ENCODE results near the gene KCNV2. TPM values are rescaled to one million over a fixed set of nuclear protein-coding genes. Genes with fewer than 3 reads are reported as not detected.

KCNV2 gene
- polyA plus RNA-seq, 1 donor, result 0.09 TPM

DNA sequence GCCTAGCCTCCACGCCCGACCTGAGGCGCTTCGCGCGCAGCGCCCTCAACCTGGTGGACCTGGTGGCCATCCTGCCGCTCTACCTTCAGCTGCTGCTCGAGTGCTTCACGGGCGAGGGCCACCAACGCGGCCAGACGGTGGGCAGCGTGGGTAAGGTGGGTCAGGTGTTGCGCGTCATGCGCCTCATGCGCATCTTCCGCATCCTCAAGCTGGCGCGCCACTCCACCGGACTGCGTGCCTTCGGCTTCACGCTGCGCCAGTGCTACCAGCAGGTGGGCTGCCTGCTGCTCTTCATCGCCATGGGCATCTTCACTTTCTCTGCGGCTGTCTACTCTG, 1.4 kb downstream of the KCNV2 start:
- no CpG with 5 or more reads among the region's 29 CpGs for WGBS (ENCODE audit: insufficient coverage, low lambda C conversion rate)
- DNase-seq, result no peak

GRCh38 chr9:2720179-2720654, 2.9 kb downstream of the KCNV2 start:
- peak in 1 of 2 donors; percentile 11 for DNase-seq
- H3K9me3 ChIP-seq (ENCODE audit: control insufficient read depth, low read depth, low read length), result peaks cover 12% of the 10 kb centered on the region
- no peaks in the 10 kb centered on the region for H3K27me3 ChIP-seq (ENCODE audit: control insufficient read depth, insufficient read depth, low read length)
- no peak overlapping the region for H3K27ac ChIP-seq (ENCODE audit: low read length)
- 20% methylated on average over 1 of the region's 1 CpG for WGBS (ENCODE audit: insufficient coverage, low lambda C conversion rate)
- H3K4me1 ChIP-seq (ENCODE audit: control insufficient read depth, insufficient read depth, low read length), result no peaks in the 10 kb centered on the region
- H3K4me3 ChIP-seq (ENCODE audit: low read length), result no peak overlapping the region
- no peaks in the 10 kb centered on the region for H3K36me3 ChIP-seq (ENCODE audit: control insufficient read depth, insufficient read depth, low read length)

More for the DNA sequence above, 1.4 kb downstream of the KCNV2 start:
- no peak overlapping the region for H3K27ac ChIP-seq (ENCODE audit: low read length)
- H3K4me1 ChIP-seq (ENCODE audit: control insufficient read depth, insufficient read depth, low read length), result no peaks in the 10 kb centered on the region
- H3K36me3 ChIP-seq (ENCODE audit: control insufficient read depth, insufficient read depth, low read length), result no peaks in the 10 kb centered on the region
- H3K4me3 ChIP-seq (ENCODE audit: low read length), result no peak overlapping the region
- H3K27me3 ChIP-seq (ENCODE audit: control insufficient read depth, insufficient read depth, low read length), result no peaks in the 10 kb centered on the region
- peaks cover 12% of the 10 kb centered on the region for H3K9me3 ChIP-seq (ENCODE audit: control insufficient read depth, low read depth, low read length)

GRCh38 chr9:2722715-2723114, 5.4 kb downstream of the KCNV2 start:
- Histone ChIP-seq H3K27ac (ENCODE audit: low read length) (no peak overlapping the region), H3K4me1 (ENCODE audit: control insufficient read depth, insufficient read depth, low read length) (no peaks in the 10 kb centered on the region), H3K36me3 (ENCODE audit: control insufficient read depth, insufficient read depth, low read length) (no peaks in the 10 kb centered on the region), H3K4me3 (ENCODE audit: low read length) (no peak overlapping the region), H3K9me3 (ENCODE audit: control insufficient read depth, low read depth, low read length) (peaks cover 12% of the 10 kb centered on the region), H3K27me3 (ENCODE audit: control insufficient read depth, insufficient read depth, low read length) (no peaks in the 10 kb centered on the region)
- WGBS (ENCODE audit: insufficient coverage, low lambda C conversion rate), result 100% methylated on average over 1 of the region's 2 CpGs
- DNase-seq, result no peak

DNA sequence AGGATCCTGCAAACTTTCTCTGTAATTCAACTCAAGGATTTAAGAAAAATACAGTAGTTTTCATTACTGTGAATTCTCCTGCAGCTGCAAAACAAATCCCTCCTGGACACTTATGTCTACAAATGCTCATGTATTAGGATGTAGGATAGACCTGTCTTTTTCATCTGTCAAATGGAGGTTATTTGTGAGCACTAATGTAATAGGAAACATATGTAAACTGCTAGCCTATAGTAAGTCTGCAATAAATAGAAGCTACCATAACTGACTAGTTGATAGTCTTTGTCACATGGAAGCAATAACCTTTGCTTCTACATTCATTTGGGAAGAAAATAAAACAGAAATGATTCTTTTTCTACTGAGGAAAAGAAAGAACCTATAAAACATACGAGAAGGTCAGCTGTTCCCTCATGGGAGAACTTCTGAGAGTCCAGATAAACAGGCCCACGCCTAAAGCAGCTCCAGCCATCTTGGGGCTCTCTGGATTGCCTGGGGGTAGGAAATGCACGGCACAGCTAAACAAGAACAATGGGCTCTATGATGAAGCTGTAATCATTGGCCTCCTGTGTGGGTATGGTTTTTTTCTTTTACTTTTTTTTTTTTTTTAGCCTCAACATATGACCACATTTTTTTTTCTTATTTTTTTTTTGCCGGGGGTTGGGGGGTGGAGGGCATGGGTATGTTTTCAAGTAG, 6.2 kb downstream of the KCNV2 start:
- DNase-seq, result no peak
- H3K27ac ChIP-seq (ENCODE audit: low read length), result no peak overlapping the region
- no peaks in the 10 kb centered on the region for H3K36me3 ChIP-seq (ENCODE audit: control insufficient read depth, insufficient read depth, low read length)
- no peaks in the 10 kb centered on the region for H3K4me1 ChIP-seq (ENCODE audit: control insufficient read depth, insufficient read depth, low read length)
- WGBS (ENCODE audit: insufficient coverage, low lambda C conversion rate), result no CpG with 5 or more reads among the region's 4 CpGs
- peaks cover 4% of the 10 kb centered on the region for H3K9me3 ChIP-seq (ENCODE audit: control insufficient read depth, low read depth, low read length)
- H3K4me3 ChIP-seq (ENCODE audit: low read length), result no peak overlapping the region
- no peaks in the 10 kb centered on the region for H3K27me3 ChIP-seq (ENCODE audit: control insufficient read depth, insufficient read depth, low read length)

DNA sequence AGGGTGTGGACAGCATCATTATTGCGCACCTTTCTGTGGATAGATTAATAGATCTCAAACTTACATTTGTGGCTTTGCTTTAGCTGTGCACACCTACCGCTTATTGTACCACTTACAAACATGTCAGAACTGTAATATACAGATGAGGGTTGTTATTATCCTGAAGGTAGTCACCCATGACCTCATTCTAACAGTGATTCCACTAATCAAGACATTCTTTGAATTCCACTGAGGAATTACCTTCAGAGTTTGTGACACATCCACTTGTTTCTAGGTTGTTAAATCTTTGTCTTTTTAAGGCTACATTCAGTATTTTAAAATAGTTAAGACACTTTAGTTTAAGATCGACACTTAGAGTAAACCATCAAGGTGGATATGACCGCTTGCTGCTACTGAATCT, 7.8 kb downstream of the KCNV2 start:
- Histone ChIP-seq H3K4me1 (ENCODE audit: control insufficient read depth, insufficient read depth, low read length) (no peaks in the 10 kb centered on the region), H3K27me3 (ENCODE audit: control insufficient read depth, insufficient read depth, low read length) (peaks cover 4% of the 10 kb centered on the region), H3K9me3 (ENCODE audit: control insufficient read depth, low read depth, low read length) (no peaks in the 10 kb centered on the region), H3K36me3 (ENCODE audit: control insufficient read depth, insufficient read depth, low read length) (no peaks in the 10 kb centered on the region), H3K27ac (ENCODE audit: low read length) (no peak overlapping the region), H3K4me3 (ENCODE audit: low read length) (no peak overlapping the region)
- WGBS (ENCODE audit: insufficient coverage, low lambda C conversion rate), result no CpG with 5 or more reads among the region's 4 CpGs
- DNase-seq, result no peak

DNA sequence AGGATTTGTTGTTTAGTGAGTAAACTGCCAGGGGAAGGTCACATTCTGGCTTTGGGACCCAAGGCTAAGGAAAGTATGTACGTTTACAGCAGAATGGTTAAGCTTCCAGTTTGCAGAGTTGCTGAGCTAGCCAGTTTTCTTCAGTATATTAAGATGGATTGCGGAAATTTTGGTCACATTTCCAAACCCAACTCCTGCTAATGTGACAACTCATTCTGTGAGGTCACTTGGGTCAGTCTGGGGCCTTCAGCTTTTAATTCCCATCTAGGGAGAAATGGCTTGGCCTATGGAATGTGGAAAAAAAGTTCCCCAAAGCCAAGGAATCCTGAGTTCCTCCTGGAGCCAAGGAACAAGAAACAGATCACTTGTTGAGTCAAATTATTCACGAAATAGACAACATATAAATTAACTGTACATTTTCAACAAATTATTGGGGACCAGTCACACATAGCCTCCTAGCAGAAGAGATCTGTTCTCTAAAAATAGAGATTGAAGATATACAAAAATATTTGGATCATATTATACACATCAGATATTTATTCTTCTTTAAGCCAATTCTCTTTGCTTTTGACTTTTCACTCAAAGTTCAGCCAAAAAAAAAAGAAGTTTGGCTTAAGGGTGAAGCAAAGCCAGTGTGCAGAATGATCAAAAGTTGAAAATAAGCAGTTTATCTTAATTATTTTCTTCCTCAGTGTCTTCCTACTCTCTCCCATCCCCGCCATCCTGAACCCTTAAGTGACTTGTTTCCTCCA, 8.8 kb downstream of the KCNV2 start:
- Histone ChIP-seq H3K36me3 (ENCODE audit: control insufficient read depth, insufficient read depth, low read length) (no peaks in the 10 kb centered on the region), H3K4me1 (ENCODE audit: control insufficient read depth, insufficient read depth, low read length) (no peaks in the 10 kb centered on the region), H3K4me3 (ENCODE audit: low read length) (no peak overlapping the region), H3K9me3 (ENCODE audit: control insufficient read depth, low read depth, low read length) (no peaks in the 10 kb centered on the region), H3K27me3 (ENCODE audit: control insufficient read depth, insufficient read depth, low read length) (peaks cover 4% of the 10 kb centered on the region), H3K27ac (ENCODE audit: low read length) (no peak overlapping the region)
- 100% methylated on average over 1 of the region's 4 CpGs for WGBS (ENCODE audit: insufficient coverage, low lambda C conversion rate)
- peak in 1 of 2 donors; percentile 36 for DNase-seq

- WGBS (ENCODE audit: insufficient coverage, low lambda C conversion rate), result no CpG with 5 or more reads among the region's 13 CpGs
- Histone ChIP-seq H3K4me1 (ENCODE audit: control insufficient read depth, insufficient read depth, low read length) (no peaks in the 10 kb centered on the region), H3K27ac (ENCODE audit: low read length) (no peak overlapping the region), H3K27me3 (ENCODE audit: control insufficient read depth, insufficient read depth, low read length) (peaks cover 4% of the 10 kb centered on the region), H3K9me3 (ENCODE audit: control insufficient read depth, low read depth, low read length) (no peaks in the 10 kb centered on the region), H3K4me3 (ENCODE audit: low read length) (no peak overlapping the region), H3K36me3 (ENCODE audit: control insufficient read depth, insufficient read depth, low read length) (no peaks in the 10 kb centered on the region)
- DNase-seq, result no peak
Measured at GRCh38 chr9:2726650-2727340, 9.5 kb downstream of the KCNV2 start.

- H3K4me1 ChIP-seq (ENCODE audit: control insufficient read depth, insufficient read depth, low read length), result no peaks in the 10 kb centered on the region
- no peaks in the 10 kb centered on the region for H3K36me3 ChIP-seq (ENCODE audit: control insufficient read depth, insufficient read depth, low read length)
- no peak for DNase-seq
Measured at GRCh38 chr9:2727374-2727773, 10.1 kb downstream of the KCNV2 start.

GRCh38 chr9:2727966-2728613, 10.8 kb downstream of the KCNV2 start:
- H3K4me1 ChIP-seq (ENCODE audit: control insufficient read depth, insufficient read depth, low read length), result no peaks in the 10 kb centered on the region
- 0% methylated on average over 3 of the region's 5 CpGs for WGBS (ENCODE audit: insufficient coverage, low lambda C conversion rate)
- DNase-seq, result peak in 1 of 2 donors; percentile 22
- no peak overlapping the region for H3K27ac ChIP-seq (ENCODE audit: low read length)
- H3K36me3 ChIP-seq (ENCODE audit: control insufficient read depth, insufficient read depth, low read length), result no peaks in the 10 kb centered on the region
- H3K4me3 ChIP-seq (ENCODE audit: low read length), result no peak overlapping the region
- H3K27me3 ChIP-seq (ENCODE audit: control insufficient read depth, insufficient read depth, low read length), result peaks cover 4% of the 10 kb centered on the region
- no peaks in the 10 kb centered on the region for H3K9me3 ChIP-seq (ENCODE audit: control insufficient read depth, low read depth, low read length)

More at GRCh38 chr9:2727374-2727773, 10.1 kb downstream of the KCNV2 start:
- Histone ChIP-seq H3K27me3 (ENCODE audit: control insufficient read depth, insufficient read depth, low read length) (peaks cover 4% of the 10 kb centered on the region), H3K27ac (ENCODE audit: low read length) (no peak overlapping the region), H3K4me3 (ENCODE audit: low read length) (no peak overlapping the region), H3K9me3 (ENCODE audit: control insufficient read depth, low read depth, low read length) (no peaks in the 10 kb centered on the region)
- WGBS (ENCODE audit: insufficient coverage, low lambda C conversion rate), result no CpG with 5 or more reads among the region's 2 CpGs

GRCh38 chr9:2729003-2729402, 11.7 kb downstream of the KCNV2 start:
- no peaks in the 10 kb centered on the region for H3K36me3 ChIP-seq (ENCODE audit: control insufficient read depth, insufficient read depth, low read length)
- 100% methylated on average over 1 of the region's 5 CpGs for WGBS (ENCODE audit: insufficient coverage, low lambda C conversion rate)
- H3K4me1 ChIP-seq (ENCODE audit: control insufficient read depth, insufficient read depth, low read length), result no peaks in the 10 kb centered on the region
- DNase-seq, result no peak
- H3K27ac ChIP-seq (ENCODE audit: low read length), result no peak overlapping the region
- no peaks in the 10 kb centered on the region for H3K9me3 ChIP-seq (ENCODE audit: control insufficient read depth, low read depth, low read length)
- peaks cover 4% of the 10 kb centered on the region for H3K27me3 ChIP-seq (ENCODE audit: control insufficient read depth, insufficient read depth, low read length)
- H3K4me3 ChIP-seq (ENCODE audit: low read length), result no peak overlapping the region

All from large intestine (tissue), 3 donors.